K562 (cell line): ENCODE data around the gene ATE1. TPM values are rescaled to one million over a fixed set of nuclear protein-coding genes. Genes with fewer than 3 reads are reported as not detected.

Source experiments
- ATAC-seq: fragments of 200-7000 bp; cut with Tn5 transposase; 3 replicates; pipeline ENCODE4 v1.9.1; 2020; ENCODE audit warnings: moderate library complexity
- BruUV-seq: library from RNA; stranded (reverse); fragments of 400-500 nt; replicated peaks from 2 replicates; lab custom pipeline; 2021; lab: Mats Ljungman, UMichigan
- CTCF ChIA-PET: fragments of 300-600 bp; formaldehyde crosslinking; extraction: SDS; loops from one replicate; lab custom pipeline; 2021; ENCODE audit warnings: low intra/inter-chr PET ratio; lab: Yijun Ruan, JAX
- POLR2A ChIA-PET: fragments of 300-600, 350-650 bp; sonication (Branson Sonifier 250); formaldehyde crosslinking; extraction: SDS; loops from one replicate; lab custom pipeline; 2021; ENCODE audit warnings: antibody characterized with exemption, inconsistent platforms; lab: Yijun Ruan, JAX
- DNase-seq, 4 experiments: peaks; one replicate each; pipeline versions ENCODE4 v3.0.0 to v3.0.0-alpha.2; 2011 to 2018; ENCODE audit warnings: low spot score in 3 of 4, mixed read lengths in 3 of 4; ENCODE audit errors: extremely low read depth in 1 of 4
- FAIRE-seq: peaks from 2 replicates; lab custom pipeline; 2011; peaks lifted over from hg19 to GRCh38; lab: Jason Lieb, UNC
- H2AFZ ChIP-seq: 2 replicates; pipeline ENCODE4 v1.6.0; 2011; ENCODE audit warnings: low read depth, low read length, control low read depth, inconsistent platforms
- H3K27ac ChIP-seq: fragments of 200-600 bp; 3 replicates; pipeline ENCODE4 v1.8.0; 2011; ENCODE audit warnings: low read depth, mild to moderate bottlenecking, control low read depth, inconsistent platforms, low read length, moderate library complexity, mixed read lengths; ENCODE audit errors: extremely low read depth
- H3K27me3 ChIP-seq, 2 experiments: fragments of 300-600 bp in 1 of 2; 2 replicates in 1 of 2; 3 replicates in 1 of 2; pipeline versions ENCODE4 v1.6.0 to v1.8.0; 2011; ENCODE audit warnings: inconsistent platforms in 2 of 2, low read length in 2 of 2, mild to moderate bottlenecking in 1 of 2, mixed read lengths in 1 of 2, moderate library complexity in 1 of 2; ENCODE audit not compliant: control insufficient read depth in 2 of 2, insufficient read depth in 2 of 2
- H3K36me3 ChIP-seq: fragments of 300-600 bp; 3 replicates; pipeline ENCODE4 v1.8.0; 2011; ENCODE audit warnings: mild to moderate bottlenecking, low read length, inconsistent platforms; ENCODE audit not compliant: control insufficient read depth, insufficient read depth
- H3K4me1 ChIP-seq, 2 experiments: fragments of 200-600 bp in 1 of 2; replicated peaks in 1 of 2; 2 replicates in 1 of 2; 3 replicates in 1 of 2; pipeline versions ENCODE4 v1.5.1 to v1.8.0; 2011; ENCODE audit warnings: inconsistent platforms in 2 of 2, low read length in 2 of 2, mild to moderate bottlenecking in 1 of 2, mixed read lengths in 1 of 2, moderate library complexity in 1 of 2; ENCODE audit not compliant: control insufficient read depth in 2 of 2, insufficient read depth in 2 of 2
- H3K4me2 ChIP-seq: 2 replicates; pipeline ENCODE4 v1.6.1; 2011; ENCODE audit warnings: low read length, control low read depth, inconsistent platforms, mixed read lengths; ENCODE audit not compliant: insufficient read depth
- H3K4me3 ChIP-seq: fragments of 200-600 bp; sonication (generic), shearing (Covaris generic); 2 replicates; pipeline ENCODE4 v1.5.1; 2016; ENCODE audit warnings: control low read depth, inconsistent platforms
- H3K79me2 ChIP-seq: fragments of 200-600 bp; 3 replicates; pipeline ENCODE4 v1.8.0; 2011; ENCODE audit warnings: low read length, inconsistent platforms; ENCODE audit not compliant: control insufficient read depth, insufficient read depth
- H3K9ac ChIP-seq, 2 experiments: 2 replicates each; pipeline versions ENCODE4 v1.6.0 to v1.6.1; 2011; ENCODE audit warnings: low read depth in 2 of 2, low read length in 2 of 2, control low read depth in 1 of 2, inconsistent platforms in 1 of 2, mild to moderate bottlenecking in 1 of 2, mixed read lengths in 1 of 2; ENCODE audit not compliant: insufficient read depth in 1 of 2
- H3K9me1 ChIP-seq: one replicate; pipeline ENCODE4 v1.6.0; 2011; ENCODE audit warnings: inconsistent platforms, mild to moderate bottlenecking, low read length, moderate library complexity; ENCODE audit not compliant: control insufficient read depth, insufficient read depth
- H3K9me3 ChIP-seq: replicated peaks from 2 replicates; pipeline ENCODE4 v1.5.1; 2011; ENCODE audit warnings: low read depth, low read length, inconsistent platforms; ENCODE audit not compliant: control insufficient read depth, insufficient read depth
- H4K20me1 ChIP-seq: replicated peaks from 2 replicates; pipeline ENCODE4 v1.6.1; 2011; ENCODE audit warnings: low read length, inconsistent platforms, mixed read lengths; ENCODE audit not compliant: control insufficient read depth, insufficient read depth
- ELF1 ChIP-seq: fragments of 200-800 bp; sonication (Bioruptor generic); IDR thresholded peaks from 2 replicates; pipeline ENCODE4 v1.6.1; 2016; ENCODE audit warnings: missing genetic modification characterization, missing compliant biosample characterization
- FOS ChIP-seq: IDR thresholded peaks from 3 replicates; pipeline ENCODE4 v1.6.1; 2011; ENCODE audit not compliant: insufficient read length; ENCODE audit errors: extremely low read depth
- GABPA ChIP-seq: fragments of 200-800 bp; sonication (Bioruptor generic); conservative IDR thresholded peaks from 2 replicates; pipeline ENCODE4 v1.6.1; 2016; ENCODE audit warnings: low read depth, missing genetic modification characterization, missing compliant biosample characterization
- NCOA6 ChIP-seq: fragments of 450-650 bp; IDR thresholded peaks from 2 replicates; pipeline ENCODE4 v1.6.1; 2017; ENCODE audit warnings: mild to moderate bottlenecking
- RBM22 ChIP-seq: fragments of 200-400 bp; formaldehyde crosslinking; IDR thresholded peaks from 2 replicates; pipeline ENCODE4 v1.6.1; 2018; ENCODE audit warnings: low read length, low read depth; ENCODE audit not compliant: poor library complexity, severe bottlenecking
- TEAD1 ChIP-seq, 2 experiments: fragments of 450-650 bp in 1 of 2; sonication (generic) in 1 of 2; formaldehyde crosslinking; IDR thresholded peaks; 2 replicates each; pipeline versions ENCODE4 v1.4.0 to v1.8.0; 2020 to 2022; ENCODE audit warnings: mild to moderate bottlenecking in 2 of 2, missing genetic modification reagents in 1 of 2
- ZEB2 ChIP-seq: fragments of 450-650 bp; IDR thresholded peaks from 2 replicates; pipeline ENCODE4 v1.6.1; 2016
- ZFP1 ChIP-seq: fragments of 450-650 bp; formaldehyde crosslinking; IDR thresholded peaks from 2 replicates; pipeline ENCODE4 v1.4.0; 2020; ENCODE audit warnings: mild to moderate bottlenecking, mixed read lengths
- ZNF121 ChIP-seq: sonication (generic); formaldehyde crosslinking; conservative IDR thresholded peaks from 2 replicates; pipeline ENCODE4 v1.8.0; 2022; ENCODE audit warnings: missing genetic modification reagents
- ZNF253 ChIP-seq: fragments of 250-450 bp; sonication (Bioruptor Pico); conservative IDR thresholded peaks from 2 replicates; pipeline ENCODE4 v1.6.1; 2021; ENCODE audit warnings: mild to moderate bottlenecking
- ZNF707 ChIP-seq: fragments of 250-450 bp; sonication (Bioruptor Pico); conservative IDR thresholded peaks from 2 replicates; pipeline ENCODE4 v1.8.0; 2022; ENCODE audit warnings: inconsistent platforms, mild to moderate bottlenecking, moderate library complexity
- ZSCAN32 ChIP-seq: fragments of 450-650 bp; formaldehyde crosslinking; IDR thresholded peaks from 2 replicates; pipeline ENCODE4 v1.4.0; 2020; ENCODE audit warnings: mild to moderate bottlenecking, moderate library complexity
- WGBS: fragments of 100-300 bp; shearing (Covaris generic); methylation state at CpG from one replicate; pipeline ENCODE4 v1.1.6; 2016; ENCODE audit warnings: low coverage, mixed read lengths; ENCODE audit not compliant: insufficient coverage; ENCODE audit errors: missing lambda C conversion rate; 5-methylcytosine and 5-hydroxymethylcytosine counted together
- in situ Hi-C: fragments of 300-500 bp; cut with MboI; formaldehyde crosslinking; loops from 4 replicates; pipeline ENCODE4 v1.15.0; 2018; ENCODE audit warnings: inconsistent platforms, mixed read lengths
- intact Hi-C: fragments of 100-400 bp; cut with micrococcal nuclease; formaldehyde crosslinking; loops from 2 replicates; pipeline ENCODE4 v1.14.2; 2022
- polyA plus RNA-seq, 8 experiments: library from polyadenylated mRNA; depleted of rRNA in 4 of 8; stranded (reverse) in 5 of 8; unstranded in 3 of 8; fragments of >200 nt; fragmentation: Nextera tagmentation in 2 of 8; fragmentation: Illumina TruSeq in 1 of 8; extraction: Ambion mirVana in 2 of 8; extraction: Trizol in 1 of 8; gene quantifications; 2 replicates each; pipeline versions ENCODE4 v1.2.1 to v1.2.3, GENCODE V29; 2011 to 2014; ENCODE audit warnings: inconsistent platforms in 1 of 8, missing spikeins in 1 of 8
- total RNA-seq, 7 experiments: library from RNA; depleted of rRNA in 6 of 7; stranded (reverse); fragments of >200 nt in 6 of 7; fragmentation: Illumina TruSeq in 2 of 7; extraction: Trizol in 2 of 7; gene quantifications; 2 replicates each; pipeline versions ENCODE4 v1.2.1 to v1.2.3, GENCODE V29; 2011 to 2021; ENCODE audit warnings: low replicate concordance in 1 of 7
- TF ChIP-seq, protein P1 (sequence below): sonication (generic); formaldehyde crosslinking; IDR thresholded peaks from 2 replicates; pipeline ENCODE4 v1.8.0; 2022; ENCODE audit warnings: mild to moderate bottlenecking, missing genetic modification reagents
- TF ChIP-seq, protein P2 (sequence below): fragments of 450-650 bp; IDR thresholded peaks from 2 replicates; pipeline ENCODE4 v1.6.1; 2017; ENCODE audit warnings: mild to moderate bottlenecking, moderate library complexity
- TF ChIP-seq, protein P3 (sequence below): sonication (generic); formaldehyde crosslinking; IDR thresholded peaks from 2 replicates; pipeline ENCODE4 v1.8.0; 2022; ENCODE audit warnings: mild to moderate bottlenecking, low read depth, missing genetic modification reagents
- TF ChIP-seq, protein P4 (sequence below): fragments of 250-450 bp; sonication (Bioruptor Pico); IDR thresholded peaks from 2 replicates; pipeline ENCODE4 v1.5.0; 2020; ENCODE audit warnings: mild to moderate bottlenecking
- TF ChIP-seq, protein P5 (sequence below): fragments of 250-450 bp; sonication (Bioruptor Pico); IDR thresholded peaks from 2 replicates; pipeline ENCODE4 v1.5.0; 2020; ENCODE audit warnings: mild to moderate bottlenecking, borderline replicate concordance

ATE1 gene
- total and polyA plus RNA-seq, 9 of the 15 experiments (the other 6 are each of a cell fraction or from before 2014, with no cell fraction given), result 3.0 to 14.2 (median 8.8) TPM

DNA sequence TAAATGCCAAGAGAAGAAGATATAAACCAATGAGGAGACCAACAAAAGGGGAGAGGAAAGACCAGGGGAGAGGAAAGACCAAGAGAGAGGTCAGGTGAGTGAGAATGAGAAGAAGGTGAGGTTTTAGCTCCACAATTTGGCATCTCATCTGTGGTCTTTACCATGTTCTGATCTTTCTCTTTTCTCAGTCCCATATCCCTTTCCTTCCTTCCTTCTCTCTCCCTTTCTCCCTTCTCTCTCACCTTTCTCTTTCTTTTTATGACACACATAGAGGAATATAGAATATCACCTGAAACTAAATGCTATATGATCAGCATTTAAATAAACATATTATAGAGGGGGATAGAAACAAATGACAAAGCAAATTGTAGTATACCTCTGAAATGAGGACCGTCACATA is 57.4 kb downstream of the ATE1 start:
- Histone ChIP-seq H3K4me3 (no peak overlapping the region), H3K79me2 (no peaks in the 10 kb centered on the region), H3K36me3 (peaks cover 6% of the 10 kb centered on the region; the same call in 1 of the 3 replicates), H2AFZ (no peak overlapping the region), H3K9me1 (no peaks in the 10 kb centered on the region), H3K27me3 (no peaks in the 10 kb centered on the region), H4K20me1 (no peaks in the 10 kb centered on the region), H3K4me1 (no peaks in the 10 kb centered on the region), H3K9me3 (no peaks in the 10 kb centered on the region), H3K27ac (no peak overlapping the region), H3K4me2 (no peak overlapping the region), H3K9ac (no peak overlapping the region)
- DNase-seq (no peak), ATAC-seq (no peak), FAIRE-seq (no peak)
- intact Hi-C loops, result no loop called here
- POLR2A ChIA-PET, result no interaction called here
- WGBS, result 100% methylated on average over 1 of the region's 1 CpG
- in situ Hi-C loops, result no loop called here
- no TSS peak for BruUV-seq
- CTCF ChIA-PET, result no interaction called here
- TF ChIP-seq, protein P1, sequence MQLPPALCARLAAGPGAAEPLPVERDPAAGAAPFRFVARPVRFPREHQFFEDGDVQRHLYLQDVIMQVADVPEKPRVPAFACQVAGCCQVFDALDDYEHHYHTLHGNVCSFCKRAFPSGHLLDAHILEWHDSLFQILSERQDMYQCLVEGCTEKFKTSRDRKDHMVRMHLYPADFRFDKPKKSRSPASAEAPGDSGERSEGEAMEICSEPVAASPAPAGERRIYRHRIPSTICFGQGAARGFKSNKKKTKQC (CRISPR knock-in tag), result no peak
- TF ChIP-seq FOS (no peak), ZFP1 (CRISPR knock-in tag) (no peak), GABPA (tag) (no peak), ZEB2 (no peak), RBM22 (no peak), ZNF253 (CRISPR knock-in tag) (no peak), ZNF121 (no peak), TEAD1 (CRISPR knock-in tag; IDR thresholded peaks at IDR 0.05) (no peak), ELF1 (tag) (no peak), ZNF707 (CRISPR knock-in tag) (no peak), NCOA6 (no peak), ZSCAN32 (CRISPR knock-in tag) (no peak)
- TF ChIP-seq, protein P2, sequence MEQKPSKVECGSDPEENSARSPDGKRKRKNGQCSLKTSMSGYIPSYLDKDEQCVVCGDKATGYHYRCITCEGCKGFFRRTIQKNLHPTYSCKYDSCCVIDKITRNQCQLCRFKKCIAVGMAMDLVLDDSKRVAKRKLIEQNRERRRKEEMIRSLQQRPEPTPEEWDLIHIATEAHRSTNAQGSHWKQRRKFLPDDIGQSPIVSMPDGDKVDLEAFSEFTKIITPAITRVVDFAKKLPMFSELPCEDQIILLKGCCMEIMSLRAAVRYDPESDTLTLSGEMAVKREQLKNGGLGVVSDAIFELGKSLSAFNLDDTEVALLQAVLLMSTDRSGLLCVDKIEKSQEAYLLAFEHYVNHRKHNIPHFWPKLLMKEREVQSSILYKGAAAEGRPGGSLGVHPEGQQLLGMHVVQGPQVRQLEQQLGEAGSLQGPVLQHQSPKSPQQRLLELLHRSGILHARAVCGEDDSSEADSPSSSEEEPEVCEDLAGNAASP, result no peak
- TF ChIP-seq, protein P3, sequence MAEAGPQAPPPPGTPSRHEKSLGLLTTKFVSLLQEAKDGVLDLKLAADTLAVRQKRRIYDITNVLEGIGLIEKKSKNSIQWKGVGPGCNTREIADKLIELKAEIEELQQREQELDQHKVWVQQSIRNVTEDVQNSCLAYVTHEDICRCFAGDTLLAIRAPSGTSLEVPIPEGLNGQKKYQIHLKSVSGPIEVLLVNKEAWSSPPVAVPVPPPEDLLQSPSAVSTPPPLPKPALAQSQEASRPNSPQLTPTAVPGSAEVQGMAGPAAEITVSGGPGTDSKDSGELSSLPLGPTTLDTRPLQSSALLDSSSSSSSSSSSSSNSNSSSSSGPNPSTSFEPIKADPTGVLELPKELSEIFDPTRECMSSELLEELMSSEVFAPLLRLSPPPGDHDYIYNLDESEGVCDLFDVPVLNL (CRISPR knock-in tag), result no peak
- TF ChIP-seq, protein P4, sequence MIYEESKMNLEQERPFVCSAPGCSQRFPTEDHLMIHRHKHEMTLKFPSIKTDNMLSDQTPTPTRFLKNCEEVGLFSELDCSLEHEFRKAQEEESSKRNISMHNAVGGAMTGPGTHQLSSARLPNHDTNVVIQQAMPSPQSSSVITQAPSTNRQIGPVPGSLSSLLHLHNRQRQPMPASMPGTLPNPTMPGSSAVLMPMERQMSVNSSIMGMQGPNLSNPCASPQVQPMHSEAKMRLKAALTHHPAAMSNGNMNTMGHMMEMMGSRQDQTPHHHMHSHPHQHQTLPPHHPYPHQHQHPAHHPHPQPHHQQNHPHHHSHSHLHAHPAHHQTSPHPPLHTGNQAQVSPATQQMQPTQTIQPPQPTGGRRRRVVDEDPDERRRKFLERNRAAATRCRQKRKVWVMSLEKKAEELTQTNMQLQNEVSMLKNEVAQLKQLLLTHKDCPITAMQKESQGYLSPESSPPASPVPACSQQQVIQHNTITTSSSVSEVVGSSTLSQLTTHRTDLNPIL (CRISPR knock-in tag), result no peak
- TF ChIP-seq, protein P5, sequence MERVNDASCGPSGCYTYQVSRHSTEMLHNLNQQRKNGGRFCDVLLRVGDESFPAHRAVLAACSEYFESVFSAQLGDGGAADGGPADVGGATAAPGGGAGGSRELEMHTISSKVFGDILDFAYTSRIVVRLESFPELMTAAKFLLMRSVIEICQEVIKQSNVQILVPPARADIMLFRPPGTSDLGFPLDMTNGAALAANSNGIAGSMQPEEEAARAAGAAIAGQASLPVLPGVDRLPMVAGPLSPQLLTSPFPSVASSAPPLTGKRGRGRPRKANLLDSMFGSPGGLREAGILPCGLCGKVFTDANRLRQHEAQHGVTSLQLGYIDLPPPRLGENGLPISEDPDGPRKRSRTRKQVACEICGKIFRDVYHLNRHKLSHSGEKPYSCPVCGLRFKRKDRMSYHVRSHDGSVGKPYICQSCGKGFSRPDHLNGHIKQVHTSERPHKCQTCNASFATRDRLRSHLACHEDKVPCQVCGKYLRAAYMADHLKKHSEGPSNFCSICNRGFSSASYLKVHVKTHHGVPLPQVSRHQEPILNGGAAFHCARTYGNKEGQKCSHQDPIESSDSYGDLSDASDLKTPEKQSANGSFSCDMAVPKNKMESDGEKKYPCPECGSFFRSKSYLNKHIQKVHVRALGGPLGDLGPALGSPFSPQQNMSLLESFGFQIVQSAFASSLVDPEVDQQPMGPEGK (CRISPR knock-in tag), result no peak
